HepG2 (cell line): Measurements from ENCODE around the gene FMO2. TPM values are rescaled to one million over a fixed set of nuclear protein-coding genes. Genes with fewer than 3 reads are reported as not detected.

ENCODE experiments used
- ATAC-seq: fragments of 200-7000 bp; cut with Tn5 transposase; 3 replicates; pipeline ENCODE4 v1.9.1; 2020; ENCODE audit warnings: mild to moderate bottlenecking, moderate library complexity
- BruUV-seq: library from RNA; stranded (reverse); fragments of 400-500 nt; replicated peaks from 2 replicates; lab custom pipeline; 2021; lab: Mats Ljungman, UMichigan
- CTCF ChIA-PET: fragments of 300-600 bp; formaldehyde crosslinking; extraction: SDS; loops from one replicate; lab custom pipeline; 2021; ENCODE audit warnings: low total read pairs, inconsistent platforms, low intra/inter-chr PET ratio; lab: Yijun Ruan, JAX
- POLR2A ChIA-PET: fragments of 350-600 bp; sonication (Branson Sonifier 250); formaldehyde crosslinking; loops from one replicate; lab custom pipeline; 2020; ENCODE audit warnings: antibody characterized with exemption, inconsistent platforms; lab: Yijun Ruan, JAX
- DNase-seq: peaks from one replicate; pipeline ENCODE4 v3.0.0-alpha.2; 2015; ENCODE audit warnings: low spot score
- FAIRE-seq: peaks from 3 replicates; lab custom pipeline; 2011; peaks lifted over from hg19 to GRCh38; lab: Jason Lieb, UNC
- H2AFZ ChIP-seq: one replicate; pipeline ENCODE4 v1.6.1; 2011; ENCODE audit warnings: low read length, inconsistent platforms
- H3K27ac ChIP-seq: fragments of 300-600 bp; 3 replicates; pipeline ENCODE4 v1.8.0; 2011; ENCODE audit warnings: mixed run types, mild to moderate bottlenecking, mixed read lengths, low read length, inconsistent platforms; ENCODE audit not compliant: insufficient read depth; ENCODE audit errors: extremely low read length
- H3K27me3 ChIP-seq, 2 experiments: fragments of 200-600 bp in 1 of 2; 2 replicates in 1 of 2; 3 replicates in 1 of 2; pipeline versions ENCODE4 v1.6.0 to v1.8.0; 2011; ENCODE audit warnings: low read length in 2 of 2, mild to moderate bottlenecking in 2 of 2, moderate library complexity in 2 of 2, inconsistent platforms in 1 of 2; ENCODE audit not compliant: insufficient read depth in 2 of 2, control insufficient read depth in 1 of 2
- H3K36me3 ChIP-seq, 2 experiments: fragments of 200-600 bp in 1 of 2; replicated peaks in 1 of 2; 2 replicates in 1 of 2; 3 replicates in 1 of 2; pipeline versions ENCODE4 v1.5.1 to v1.8.0; 2011; ENCODE audit warnings: low read length in 2 of 2, inconsistent platforms in 1 of 2; ENCODE audit not compliant: insufficient read depth in 2 of 2, control insufficient read depth in 1 of 2
- H3K4me1 ChIP-seq: 2 replicates; pipeline ENCODE4 v1.5.1; 2012; ENCODE audit warnings: low read length, inconsistent platforms; ENCODE audit not compliant: insufficient read depth
- H3K4me2 ChIP-seq: 2 replicates; pipeline ENCODE4 v1.6.0; 2011; ENCODE audit warnings: low read depth, low read length, inconsistent platforms
- H3K4me3 ChIP-seq, 3 experiments: fragments of 200-600 bp in 1 of 3; sonication (generic), shearing (Covaris generic) in 1 of 3; replicated peaks in 1 of 3; 2 replicates each; pipeline ENCODE4 v1.5.1; 2011 to 2016; ENCODE audit warnings: low read length in 3 of 3, inconsistent platforms in 2 of 3, low read depth in 2 of 3, mild to moderate bottlenecking in 2 of 3, control low read depth in 1 of 3, mixed read lengths in 1 of 3; ENCODE audit not compliant: insufficient read depth in 1 of 3
- H3K79me2 ChIP-seq: one replicate; pipeline ENCODE4 v1.6.1; 2011; ENCODE audit warnings: low read length, inconsistent platforms; ENCODE audit not compliant: insufficient read depth
- H3K9ac ChIP-seq: 2 replicates; pipeline ENCODE4 v1.6.0; 2011; ENCODE audit warnings: mild to moderate bottlenecking, low read depth, low read length, inconsistent platforms; ENCODE audit not compliant: insufficient read depth
- H3K9me3 ChIP-seq: 2 replicates; pipeline ENCODE4 v1.5.1; 2012; ENCODE audit warnings: mild to moderate bottlenecking, low read length
- H4K20me1 ChIP-seq: 2 replicates; pipeline ENCODE4 v1.6.0; 2011; ENCODE audit warnings: inconsistent platforms, mild to moderate bottlenecking, low read length, moderate library complexity; ENCODE audit not compliant: insufficient read depth
- DDIT3 ChIP-seq: sonication (generic); formaldehyde crosslinking; IDR thresholded peaks from 2 replicates; pipeline ENCODE4 v1.4.0; 2020; ENCODE audit warnings: mild to moderate bottlenecking, missing genetic modification reagents
- MATR3 ChIP-seq: sonication (generic); formaldehyde crosslinking; IDR thresholded peaks from 2 replicates; pipeline ENCODE4 v1.4.0; 2020; ENCODE audit warnings: missing genetic modification reagents
- ZNF318 ChIP-seq: sonication (generic); formaldehyde crosslinking; IDR thresholded peaks from 2 replicates; pipeline ENCODE4 v1.4.0; 2020; ENCODE audit warnings: mild to moderate bottlenecking, missing genetic modification reagents
- WGBS: methylation state at CpG from one replicate; pipeline ENCODE4 v1.1.6; 2017; ENCODE audit warnings: low lambda C conversion rate; 5-methylcytosine and 5-hydroxymethylcytosine counted together
- in situ Hi-C: cut with HindIII; loops from 2 replicates; pipeline ENCODE4 v1.10.0; 2017; ENCODE audit warnings: low pct_unique_long_range_greater_than_20kb; ENCODE audit not compliant: extremely low pct_ligation_motif_present
- intact Hi-C: fragments of 100-400 bp; cut with micrococcal nuclease; formaldehyde crosslinking; loops from one replicate; pipeline ENCODE4 v1.10.0; 2022; ENCODE audit not compliant: unreplicated experiment
- polyA plus RNA-seq, 8 experiments: library from polyadenylated mRNA; depleted of rRNA in 3 of 8; stranded (reverse) in 7 of 8; unstranded in 1 of 8; fragments of >200 nt; fragmentation: Illumina TruSeq in 4 of 8; extraction: Trizol in 4 of 8; gene quantifications; 2 replicates each; pipeline versions ENCODE4 v1.2.1 to v1.2.3, GENCODE V29; 2011 to 2016; ENCODE audit warnings: low read depth in 4 of 8, missing spikeins in 1 of 8, mixed read lengths in 1 of 8; ENCODE audit not compliant: insufficient read depth in 1 of 8
- total RNA-seq, 5 experiments: library from RNA; depleted of rRNA; stranded (reverse); fragments of >200 nt; fragmentation: Illumina TruSeq; extraction: Trizol; gene quantifications; 2 replicates each; pipeline ENCODE4 v1.2.3, GENCODE V29; 2016; ENCODE audit warnings: low read depth in 1 of 5

The FMO2 gene
- total and polyA plus RNA-seq, 2 of the 13 experiments (the other 11 are each of a cell fraction or from before 2014, with no cell fraction given): not detected

DNA sequence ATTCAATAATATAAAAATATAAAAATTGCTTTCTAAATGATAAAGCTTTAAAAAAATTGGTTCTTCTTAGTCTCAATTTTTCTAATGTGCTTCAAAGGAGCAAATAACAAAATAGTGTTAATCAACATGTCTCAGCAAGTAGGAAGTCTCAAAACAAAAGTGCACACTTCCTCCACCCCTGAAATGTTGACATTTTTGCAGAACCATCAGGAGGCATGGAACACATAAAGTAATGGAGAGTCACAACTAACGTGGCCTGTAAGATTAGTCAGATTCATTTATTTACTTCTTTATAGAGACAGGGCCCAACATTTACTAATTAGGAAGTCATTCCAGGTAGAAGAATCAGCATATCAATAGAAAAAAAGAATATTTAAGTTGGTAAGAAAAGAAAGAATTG lies 34.9 kb upstream of the FMO2 start (continued):
- no peak for TF ChIP-seq ZNF318

- no peak for ATAC-seq
- no peak overlapping the region for H3K4me3 ChIP-seq
- in situ Hi-C loops: no loop called here
- CTCF ChIA-PET: no interaction called here
- DNase-seq: no peak
- no peaks in the 10 kb centered on the region for H3K27me3 ChIP-seq
- intact Hi-C loops: no loop called here
- H3K9me3 ChIP-seq: no peaks in the 10 kb centered on the region; the same call in 1 of the 2 replicates
- no TSS peak for BruUV-seq
- no peak overlapping the region for H2AFZ ChIP-seq
- H3K27ac ChIP-seq: no peak overlapping the region
- no peak overlapping the region for H3K4me2 ChIP-seq
- no peak for FAIRE-seq
- H3K9ac ChIP-seq: no peak overlapping the region
- POLR2A ChIA-PET: no interaction called here
- H3K4me1 ChIP-seq: no peaks in the 10 kb centered on the region
- no peak for TF ChIP-seq DDIT3
- no peak for TF ChIP-seq MATR3 (CRISPR knock-in tag)
- H3K36me3 ChIP-seq: no peaks in the 10 kb centered on the region
- WGBS: 42% methylated on average over 2 of the region's 2 CpGs
- no peaks in the 10 kb centered on the region for H4K20me1 ChIP-seq
- no peaks in the 10 kb centered on the region for H3K79me2 ChIP-seq
Observed at GRCh38 chr1:171152549-171152948, 32.6 kb upstream of the FMO2 start.
